Keratinocyte (primary cell): Measurements from ENCODE around the gene KCNJ6. TPM values are rescaled to one million over a fixed set of nuclear protein-coding genes. Genes with fewer than 3 reads are reported as not detected.
"Not testable (repeated sequence)": the region's sequence is repeated elsewhere in the genome, so short reads cannot be mapped to it uniquely, and the experiment has no call there.

ENCODE experiments used
- DNase-seq: peaks from one replicate; pipeline ENCODE4 v3.0.0-alpha.2; 2011; ENCODE audit warnings: low read depth, missing footprints, low spot score
- FAIRE-seq: peaks from 2 replicates; lab custom pipeline; 2011; peaks lifted over from hg19 to GRCh38; lab: Jason Lieb, UNC
- H2AFZ ChIP-seq: 2 replicates; pipeline ENCODE4 v1.6.0; 2012; ENCODE audit warnings: low read length, control low read depth, inconsistent platforms; ENCODE audit not compliant: control insufficient read depth
- H3K27ac ChIP-seq: 2 replicates; pipeline ENCODE4 v1.5.1; 2011; ENCODE audit warnings: low read length; ENCODE audit not compliant: control insufficient read depth, insufficient read depth
- H3K27me3 ChIP-seq: 3 replicates; pipeline ENCODE4 v1.6.0; 2011; ENCODE audit warnings: low read length; ENCODE audit not compliant: control insufficient read depth, insufficient read depth; ENCODE audit errors: extremely low read depth
- H3K36me3 ChIP-seq, 2 experiments: 2 replicates in 1 of 2; 3 replicates in 1 of 2; pipeline ENCODE4 v1.5.1; 2011; ENCODE audit warnings: low read length in 2 of 2, mild to moderate bottlenecking in 1 of 2; ENCODE audit not compliant: control insufficient read depth in 2 of 2, insufficient read depth in 2 of 2; ENCODE audit errors: extremely low read depth in 1 of 2
- H3K4me1 ChIP-seq: 3 replicates; pipeline ENCODE4 v1.5.1; 2011; ENCODE audit warnings: low read length; ENCODE audit not compliant: control insufficient read depth, insufficient read depth; ENCODE audit errors: extremely low read depth
- H3K4me2 ChIP-seq: 3 replicates; pipeline ENCODE4 v1.6.0; 2011; ENCODE audit warnings: low read depth, low read length; ENCODE audit not compliant: control insufficient read depth, insufficient read depth; ENCODE audit errors: extremely low read depth
- H3K4me3 ChIP-seq, 3 experiments: fragments of 200-600 bp in 1 of 3; sonication (generic) in 1 of 3; 2 replicates in 2 of 3; 3 replicates in 1 of 3; pipeline ENCODE4 v1.5.1; 2011 to 2016; ENCODE audit warnings: low read length in 3 of 3, mild to moderate bottlenecking in 3 of 3, control low read depth in 2 of 3, inconsistent platforms in 1 of 3, low read depth in 1 of 3, mixed read lengths in 1 of 3, mixed run types in 1 of 3, moderate library complexity in 1 of 3; ENCODE audit not compliant: control insufficient read depth in 2 of 3, insufficient read depth in 2 of 3; ENCODE audit errors: extremely low read depth in 1 of 3
- H3K79me2 ChIP-seq: 2 replicates; pipeline ENCODE4 v1.6.0; 2012; ENCODE audit warnings: low read length; ENCODE audit not compliant: control insufficient read depth, insufficient read depth
- H3K9ac ChIP-seq: 3 replicates; pipeline ENCODE4 v1.6.0; 2011; ENCODE audit warnings: low read length; ENCODE audit not compliant: control insufficient read depth, insufficient read depth; ENCODE audit errors: extremely low read depth
- H3K9me1 ChIP-seq: 3 replicates; pipeline ENCODE4 v1.6.0; 2011; ENCODE audit warnings: low read length; ENCODE audit not compliant: control insufficient read depth, insufficient read depth; ENCODE audit errors: extremely low read depth
- H3K9me3 ChIP-seq: 2 replicates; pipeline ENCODE4 v1.5.1; 2012; ENCODE audit warnings: low read depth, low read length; ENCODE audit not compliant: control insufficient read depth
- H4K20me1 ChIP-seq: 3 replicates; pipeline ENCODE4 v1.6.0; 2011; ENCODE audit warnings: low read length; ENCODE audit not compliant: control insufficient read depth, insufficient read depth; ENCODE audit errors: extremely low read depth
- EZH2 ChIP-seq: IDR thresholded peaks from one replicate; pipeline ENCODE4 v1.6.1; 2012; ENCODE audit warnings: inconsistent platforms, mild to moderate bottlenecking, low read length, moderate library complexity
- dilution Hi-C: fragments of 300-500 bp; cut with MboI; formaldehyde crosslinking; loops from one replicate; pipeline ENCODE4 v1.7.0; 2020; ENCODE audit warnings: low sequenced_read_pairs; ENCODE audit not compliant: extremely low pct_ligation_motif_present
- polyA plus RNA-seq, 5 experiments: library from polyadenylated mRNA; depleted of rRNA in 3 of 5; stranded (reverse) in 3 of 5; stranded (forward) in 1 of 5; unstranded in 1 of 5; fragments of >200 nt; gene quantifications; 1 replicate in 1 of 5; 2 replicates in 3 of 5; 3 replicates in 1 of 5; pipeline versions ENCODE4 v1.2.1 to v1.2.3, GENCODE V29; 2011 to 2012; ENCODE audit warnings: missing spikeins in 2 of 5, low read depth in 1 of 5, low replicate concordance in 1 of 5
- TF ChIP-seq, protein P1 (sequence below), 3 experiments: IDR thresholded peaks in 1 of 3; conservative IDR thresholded peaks in 1 of 3; optimal IDR thresholded peaks in 1 of 3; 2 replicates in 2 of 3; 3 replicates in 1 of 3; pipeline versions ENCODE3 to v1.5.1; 2011; ENCODE audit warnings: low read length in 3 of 3, mild to moderate bottlenecking in 3 of 3, moderate library complexity in 2 of 3, control low read depth in 1 of 3, inconsistent platforms in 1 of 3; ENCODE audit not compliant: insufficient read depth in 2 of 3; ENCODE audit errors: extremely low read depth in 1 of 3

The KCNJ6 gene
- polyA plus RNA-seq, 1 donor (not counting 4 experiments of a cell fraction or from before 2014, with no cell fraction given): not detected

DNA sequence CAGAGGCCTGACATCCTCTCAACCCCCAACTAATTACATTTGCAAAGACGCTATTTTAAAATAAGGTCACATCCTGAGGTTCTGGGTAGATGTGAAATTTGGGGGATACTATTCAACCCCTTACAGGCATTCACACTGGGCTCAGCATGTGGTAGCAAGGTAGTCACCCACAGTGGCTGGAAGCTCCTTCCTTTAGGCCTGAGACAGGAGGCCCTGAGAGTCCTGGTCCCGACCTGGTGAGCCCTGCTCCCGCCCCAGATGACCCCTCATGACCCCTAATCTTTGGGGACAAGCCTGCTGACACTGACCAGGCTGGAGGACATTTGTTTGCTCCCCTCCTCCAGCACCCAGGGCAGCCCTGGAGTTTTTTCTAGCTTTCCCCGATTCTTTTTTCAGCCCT lies 323.8 kb downstream of the KCNJ6 start:
- no peaks in the 10 kb centered on the region for H3K27me3 ChIP-seq
- no peak overlapping the region for H3K4me3 ChIP-seq
- H3K79me2 ChIP-seq: no peaks in the 10 kb centered on the region
- no peak overlapping the region for H3K27ac ChIP-seq
- no peaks in the 10 kb centered on the region for H3K36me3 ChIP-seq
- H3K4me2 ChIP-seq: no peak overlapping the region
- DNase-seq (no peak), FAIRE-seq (no peak)
- dilution Hi-C loops: no loop called here
- no peak overlapping the region for H2AFZ ChIP-seq
- no peaks in the 10 kb centered on the region for H3K4me1 ChIP-seq
- H4K20me1 ChIP-seq: no peaks in the 10 kb centered on the region
- no peak overlapping the region for H3K9ac ChIP-seq
- H3K9me3 ChIP-seq: no peaks in the 10 kb centered on the region
- TF ChIP-seq, protein P1, sequence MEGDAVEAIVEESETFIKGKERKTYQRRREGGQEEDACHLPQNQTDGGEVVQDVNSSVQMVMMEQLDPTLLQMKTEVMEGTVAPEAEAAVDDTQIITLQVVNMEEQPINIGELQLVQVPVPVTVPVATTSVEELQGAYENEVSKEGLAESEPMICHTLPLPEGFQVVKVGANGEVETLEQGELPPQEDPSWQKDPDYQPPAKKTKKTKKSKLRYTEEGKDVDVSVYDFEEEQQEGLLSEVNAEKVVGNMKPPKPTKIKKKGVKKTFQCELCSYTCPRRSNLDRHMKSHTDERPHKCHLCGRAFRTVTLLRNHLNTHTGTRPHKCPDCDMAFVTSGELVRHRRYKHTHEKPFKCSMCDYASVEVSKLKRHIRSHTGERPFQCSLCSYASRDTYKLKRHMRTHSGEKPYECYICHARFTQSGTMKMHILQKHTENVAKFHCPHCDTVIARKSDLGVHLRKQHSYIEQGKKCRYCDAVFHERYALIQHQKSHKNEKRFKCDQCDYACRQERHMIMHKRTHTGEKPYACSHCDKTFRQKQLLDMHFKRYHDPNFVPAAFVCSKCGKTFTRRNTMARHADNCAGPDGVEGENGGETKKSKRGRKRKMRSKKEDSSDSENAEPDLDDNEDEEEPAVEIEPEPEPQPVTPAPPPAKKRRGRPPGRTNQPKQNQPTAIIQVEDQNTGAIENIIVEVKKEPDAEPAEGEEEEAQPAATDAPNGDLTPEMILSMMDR (optimal IDR thresholded peaks at IDR 0.05 in 1 of 3, IDR thresholded peaks at IDR 0.05 in 1 of 3, conservative IDR thresholded peaks at IDR 0.05 in 1 of 3; ENCODE audit: extremely low read depth in 1 of 3, insufficient read depth in 2 of 3, low read length in 3 of 3): no peak
- TF ChIP-seq EZH2: no peak
- no peaks in the 10 kb centered on the region for H3K9me1 ChIP-seq

DNA sequence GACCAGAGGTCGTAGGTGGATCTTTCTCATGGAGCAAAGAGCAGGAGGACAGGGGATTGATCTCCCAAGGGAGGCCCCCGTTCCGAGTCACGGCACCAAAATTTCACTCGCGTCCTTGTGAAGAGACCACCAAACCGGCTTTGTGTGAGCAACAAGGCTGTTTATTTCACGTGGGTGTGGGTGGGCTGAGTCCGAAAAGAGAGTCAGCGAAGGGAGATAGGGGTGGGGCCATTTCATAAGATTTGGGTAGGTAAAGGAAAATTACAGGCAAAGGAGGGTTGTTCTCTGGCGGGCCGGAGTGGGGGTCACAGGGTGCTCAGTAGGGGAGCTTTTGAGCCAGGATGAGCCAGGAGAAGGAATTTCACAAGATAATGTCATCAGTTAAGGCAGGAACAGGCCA lies 324.3 kb downstream of the KCNJ6 start:
- H3K9me1 ChIP-seq, H3K4me3 ChIP-seq, H3K4me2 ChIP-seq, FAIRE-seq, H3K4me1 ChIP-seq, H3K27ac ChIP-seq, H3K36me3 ChIP-seq, DNase-seq, H3K9ac ChIP-seq, dilution Hi-C loops, H3K79me2 ChIP-seq, H3K9me3 ChIP-seq, H2AFZ ChIP-seq, H4K20me1 ChIP-seq, H3K27me3 ChIP-seq: not testable (repeated sequence)

DNA sequence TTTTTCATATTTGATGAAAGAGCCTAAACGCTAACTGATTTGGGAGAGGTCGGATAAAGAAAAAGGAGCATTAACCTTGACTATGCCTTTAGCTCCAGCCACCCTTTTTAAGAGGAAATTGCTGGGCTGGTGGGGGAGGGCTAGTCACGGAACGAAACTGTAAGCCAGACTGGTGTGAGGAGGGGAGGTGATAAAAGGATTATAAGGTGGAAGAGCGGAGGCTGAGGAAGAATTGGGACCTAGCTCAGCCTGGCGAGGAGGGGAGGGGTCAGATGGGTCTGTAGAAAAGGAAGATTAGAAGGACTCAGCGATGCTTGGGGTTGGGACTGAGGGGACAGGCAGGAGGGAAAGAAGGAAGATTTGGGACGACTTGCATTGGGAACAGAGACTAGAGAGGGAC lies 325.4 kb downstream of the KCNJ6 start:
- H3K4me1 ChIP-seq, H3K9me3 ChIP-seq, H3K79me2 ChIP-seq, H3K9me1 ChIP-seq, FAIRE-seq, H3K36me3 ChIP-seq, H3K27me3 ChIP-seq, H2AFZ ChIP-seq, dilution Hi-C loops, H3K27ac ChIP-seq, H4K20me1 ChIP-seq, DNase-seq, H3K4me3 ChIP-seq, H3K4me2 ChIP-seq, H3K9ac ChIP-seq: not testable (repeated sequence)

DNA sequence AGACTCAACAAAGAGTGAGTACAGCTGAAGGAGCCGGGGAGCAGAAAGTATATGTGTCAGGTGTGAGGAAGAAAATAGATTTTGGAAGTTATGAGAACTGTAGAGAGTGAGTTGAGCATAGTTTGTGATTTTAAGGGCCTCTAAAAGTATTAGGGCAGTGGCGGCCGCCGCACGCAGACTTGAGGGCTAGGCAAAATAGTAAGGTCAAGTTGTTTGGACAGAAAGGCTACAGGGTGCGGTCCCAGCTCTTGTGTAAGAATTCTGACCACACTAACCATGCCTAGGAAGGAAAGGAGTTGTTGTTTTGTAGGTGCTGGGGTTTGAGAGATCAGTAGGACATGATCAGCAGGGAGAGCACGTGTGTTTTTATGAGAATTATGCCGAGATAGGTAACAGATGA lies 327.6 kb downstream of the KCNJ6 start:
- DNase-seq, FAIRE-seq, H3K9ac ChIP-seq, H2AFZ ChIP-seq, H3K9me1 ChIP-seq, H3K27me3 ChIP-seq, H3K4me2 ChIP-seq, dilution Hi-C loops, H3K4me3 ChIP-seq, H3K9me3 ChIP-seq, H3K79me2 ChIP-seq, H4K20me1 ChIP-seq, H3K36me3 ChIP-seq, H3K27ac ChIP-seq, H3K4me1 ChIP-seq: not testable (repeated sequence)
